Retinal pigment epithelial cell (primary cell): ENCODE data around the gene PLD1.
"Not testable (repeated sequence)": the region's sequence is repeated elsewhere in the genome, so short reads cannot be mapped to it uniquely, and the experiment has no call there.

ENCODE experiments used
- DNase-seq: peaks from one replicate; pipeline ENCODE4 v3.0.0-alpha.2; 2010; ENCODE audit warnings: low read depth
- H3K4me3 ChIP-seq: 2 replicates; pipeline ENCODE4 v1.5.1; 2011; ENCODE audit warnings: mild to moderate bottlenecking, low read length, control low read depth, moderate library complexity
- CTCF ChIP-seq: conservative IDR thresholded peaks from 2 replicates; pipeline ENCODE4 v1.5.1; 2011; ENCODE audit warnings: low read depth, low read length, control low read depth, inconsistent platforms

Gene PLD1

GRCh38 chr3:171753025-171753472, 57.2 kb downstream of the PLD1 start:
- DNase-seq = no peak
- no peak overlapping the region for H3K4me3 ChIP-seq
- no peak for TF ChIP-seq CTCF

GRCh38 chr3:171752329-171752728, 58.0 kb downstream of the PLD1 start:
- no peak for TF ChIP-seq CTCF
- DNase-seq = no peak
- no peak overlapping the region for H3K4me3 ChIP-seq

- TF ChIP-seq CTCF = no peak
- no peak for DNase-seq
- no peak overlapping the region for H3K4me3 ChIP-seq
Observed at GRCh38 chr3:171749124-171749523, 61.2 kb downstream of the PLD1 start.

GRCh38 chr3:171748064-171748924, 62.0 kb downstream of the PLD1 start:
- DNase-seq = no peak
- TF ChIP-seq CTCF = no peak
- no peak overlapping the region for H3K4me3 ChIP-seq

GRCh38 chr3:171747223-171747920, 62.9 kb downstream of the PLD1 start:
- no peak for DNase-seq
- TF ChIP-seq CTCF = no peak
- H3K4me3 ChIP-seq = no peak overlapping the region

GRCh38 chr3:171746320-171747222, 63.7 kb downstream of the PLD1 start:
- DNase-seq, H3K4me3 ChIP-seq: not testable (repeated sequence)
